HG03442 (cell line): ENCODE results near the gene HPN.

Experiments
- ATAC-seq: cut with Tn5 transposase; IDR thresholded peaks from one replicate; pipeline ENCODE4 v1.9.1; 2021; ENCODE audit warnings: mild to moderate bottlenecking, moderate library complexity; ENCODE audit not compliant: unreplicated experiment

Gene HPN

DNA sequence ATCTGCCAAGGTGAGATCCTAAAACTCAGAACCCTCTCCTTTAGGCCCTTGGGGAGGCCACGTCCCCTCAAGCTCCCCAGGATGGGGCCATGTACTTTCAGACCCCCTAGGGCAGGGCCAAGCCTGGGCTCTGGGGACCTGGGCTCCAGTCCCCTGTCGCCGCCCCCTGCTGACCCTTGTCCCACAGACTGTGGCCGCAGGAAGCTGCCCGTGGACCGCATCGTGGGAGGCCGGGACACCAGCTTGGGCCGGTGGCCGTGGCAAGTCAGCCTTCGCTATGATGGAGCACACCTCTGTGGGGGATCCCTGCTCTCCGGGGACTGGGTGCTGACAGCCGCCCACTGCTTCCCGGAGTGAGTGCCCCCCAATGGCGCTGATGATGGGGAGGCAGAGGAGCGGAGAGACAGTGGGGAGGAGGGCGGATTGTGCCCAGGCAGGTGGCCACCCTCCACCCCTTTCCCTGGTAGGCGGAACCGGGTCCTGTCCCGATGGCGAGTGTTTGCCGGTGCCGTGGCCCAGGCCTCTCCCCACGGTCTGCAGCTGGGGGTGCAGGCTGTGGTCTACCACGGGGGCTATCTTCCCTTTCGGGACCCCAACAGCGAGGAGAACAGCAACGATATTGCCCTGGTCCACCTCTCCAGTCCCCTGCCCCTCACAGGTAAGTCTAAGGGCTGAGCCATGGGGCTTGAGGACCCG is 18.8 kb downstream of the HPN start:
- no peak for ATAC-seq

GRCh38 chr19:35061583-35062373 is 20.3 kb downstream of the HPN start:
- no peak for ATAC-seq

DNA sequence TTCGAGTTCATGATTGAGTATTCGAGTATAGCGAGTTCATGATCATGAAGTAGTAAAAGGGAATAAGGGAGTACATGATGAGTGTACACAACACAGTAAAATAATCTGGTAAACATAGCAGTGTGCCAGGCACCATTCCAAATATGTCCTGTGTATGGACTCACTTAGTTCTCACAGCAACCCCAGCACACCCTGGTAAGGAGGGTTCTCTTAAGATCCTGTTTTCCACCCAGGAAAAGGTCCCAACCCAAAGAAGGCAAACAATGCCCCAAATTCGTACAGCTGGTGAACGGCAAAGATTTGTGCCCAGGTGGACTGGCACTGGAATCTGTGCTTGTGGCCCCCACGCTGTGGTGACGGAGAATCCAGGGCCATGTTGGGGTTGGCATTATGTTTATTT is 21.4 kb downstream of the HPN start:
- ATAC-seq = no peak

- ATAC-seq = no peak
Observed at GRCh38 chr19:35063940-35064818, 22.7 kb downstream of the HPN start.

- no peak for ATAC-seq
Observed at GRCh38 chr19:35065574-35065973, 24.1 kb downstream of the HPN start.

GRCh38 chr19:35066121-35066520 is 24.6 kb downstream of the HPN start:
- no peak for ATAC-seq

DNA sequence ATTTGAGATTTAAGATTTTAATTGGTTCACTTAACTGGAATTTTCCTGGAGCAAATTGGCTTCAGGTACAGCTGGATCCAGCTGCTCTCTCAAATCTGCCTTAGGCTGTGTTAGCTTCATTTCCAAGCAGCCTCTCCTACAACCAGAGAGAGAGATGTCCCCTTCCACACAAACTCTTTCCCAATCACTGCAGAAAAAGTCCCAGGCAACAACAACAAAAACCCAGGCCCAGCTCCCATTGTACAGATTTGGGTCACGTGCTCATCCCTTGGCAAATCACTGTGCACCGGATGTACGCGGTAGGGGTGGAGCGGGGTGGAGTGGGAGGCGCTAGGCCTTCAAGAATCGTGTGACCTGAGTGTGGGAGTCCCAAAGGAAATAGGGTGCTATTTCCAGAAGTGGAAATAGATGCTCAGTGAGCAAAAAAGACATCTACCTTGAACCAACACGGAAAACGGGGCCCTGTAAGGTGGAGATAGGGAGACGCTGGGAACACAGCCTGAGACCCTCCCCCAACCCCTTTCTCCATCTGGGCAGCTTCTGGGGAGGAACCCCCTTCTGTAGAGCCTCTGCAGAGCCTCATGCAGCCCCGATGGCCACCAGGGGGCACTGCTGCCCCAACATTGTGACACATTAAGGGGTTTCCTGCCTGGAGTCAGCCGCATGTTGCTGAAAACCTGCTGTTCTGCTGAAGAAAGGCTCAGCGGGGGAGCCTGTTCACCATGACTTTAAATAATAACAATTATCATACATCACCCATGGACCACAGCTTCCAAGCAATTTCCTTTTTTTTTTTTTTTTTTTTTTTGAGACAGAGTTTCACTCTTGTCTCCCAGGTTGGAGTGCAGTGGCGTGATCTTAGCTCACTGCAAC is 25.4 kb downstream of the HPN start:
- ATAC-seq = no peak

GRCh38 chr19:35068941-35069634 is 27.6 kb downstream of the HPN start:
- ATAC-seq = no peak

DNA sequence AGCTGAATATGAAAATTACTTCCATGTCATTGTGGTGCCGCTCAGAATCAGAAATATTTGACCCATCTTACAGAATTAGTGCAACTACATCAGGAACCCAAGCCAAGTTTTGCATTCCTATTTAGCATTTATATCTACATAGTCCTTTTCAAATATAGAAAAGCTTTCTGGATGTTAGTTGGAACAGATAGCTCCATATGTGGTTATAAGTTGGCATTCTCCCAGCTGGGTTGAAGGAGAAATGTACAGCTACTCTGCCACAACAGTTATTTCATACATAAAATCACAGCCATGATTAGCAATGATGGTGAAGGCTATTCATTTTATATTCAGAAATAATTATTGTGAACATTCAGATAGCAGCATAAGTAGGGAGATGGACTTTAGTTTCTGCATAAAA is 28.2 kb downstream of the HPN start:
- no peak for ATAC-seq

DNA sequence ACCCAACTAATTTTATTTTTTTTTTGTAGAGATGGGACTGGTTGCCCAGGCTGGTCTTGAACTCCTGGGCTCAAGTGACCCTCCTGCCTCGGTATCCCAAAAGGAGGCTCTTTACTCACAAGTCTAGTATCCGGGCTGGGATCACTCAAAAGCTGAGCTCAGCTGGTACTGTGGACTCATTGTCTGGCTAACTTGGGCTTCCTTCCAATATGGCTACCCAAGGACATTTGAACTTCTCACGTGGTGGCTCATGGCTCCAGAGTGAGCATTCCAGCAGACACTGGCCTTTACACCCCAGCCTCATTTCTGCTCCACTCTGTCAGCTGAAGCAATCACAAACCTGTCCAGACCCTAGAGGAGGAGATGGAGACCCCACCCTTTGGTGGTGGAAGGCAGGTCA is 28.9 kb downstream of the HPN start:
- ATAC-seq = no peak

DNA sequence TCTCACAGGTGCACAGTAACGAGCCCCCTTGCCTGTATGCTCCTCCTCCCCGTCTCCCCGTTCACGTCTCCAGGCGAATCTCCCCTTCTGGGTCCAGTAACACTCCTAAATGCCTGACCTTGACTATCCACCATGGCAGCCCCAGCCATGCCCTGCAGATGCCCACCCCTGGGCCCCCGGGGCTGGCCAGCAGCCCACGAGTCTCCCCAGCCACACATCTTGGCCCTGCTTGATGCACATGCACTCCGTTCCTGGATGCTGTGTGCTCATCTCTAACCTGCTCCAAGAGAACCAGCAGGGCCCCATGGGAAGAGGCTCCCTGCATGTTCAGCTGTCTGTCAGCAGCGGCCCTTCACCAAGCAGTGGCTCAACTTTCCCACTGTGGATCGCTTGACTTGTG is 32.0 kb downstream of the HPN start:
- ATAC-seq = no peak

DNA sequence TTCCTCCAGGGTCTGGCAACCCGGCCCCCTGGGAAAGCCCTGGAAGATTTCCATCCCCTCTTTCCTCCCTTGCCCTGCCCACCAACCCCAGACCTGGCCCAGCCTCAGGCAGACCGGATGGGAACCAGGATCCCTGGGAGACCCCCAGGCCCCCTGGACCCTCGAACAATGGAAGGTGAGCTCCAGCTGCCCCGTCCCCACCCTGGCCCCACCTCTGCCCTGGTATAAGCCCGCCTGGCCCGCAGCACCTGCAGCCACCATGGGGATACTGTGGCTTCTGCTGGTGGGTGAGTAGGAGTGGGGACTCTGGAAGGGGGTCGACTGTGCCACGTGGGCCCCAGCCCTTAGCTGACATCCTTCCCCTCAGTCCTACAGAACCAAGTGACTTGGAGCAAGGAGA is 32.4 kb downstream of the HPN start:
- ATAC-seq = no peak

DNA sequence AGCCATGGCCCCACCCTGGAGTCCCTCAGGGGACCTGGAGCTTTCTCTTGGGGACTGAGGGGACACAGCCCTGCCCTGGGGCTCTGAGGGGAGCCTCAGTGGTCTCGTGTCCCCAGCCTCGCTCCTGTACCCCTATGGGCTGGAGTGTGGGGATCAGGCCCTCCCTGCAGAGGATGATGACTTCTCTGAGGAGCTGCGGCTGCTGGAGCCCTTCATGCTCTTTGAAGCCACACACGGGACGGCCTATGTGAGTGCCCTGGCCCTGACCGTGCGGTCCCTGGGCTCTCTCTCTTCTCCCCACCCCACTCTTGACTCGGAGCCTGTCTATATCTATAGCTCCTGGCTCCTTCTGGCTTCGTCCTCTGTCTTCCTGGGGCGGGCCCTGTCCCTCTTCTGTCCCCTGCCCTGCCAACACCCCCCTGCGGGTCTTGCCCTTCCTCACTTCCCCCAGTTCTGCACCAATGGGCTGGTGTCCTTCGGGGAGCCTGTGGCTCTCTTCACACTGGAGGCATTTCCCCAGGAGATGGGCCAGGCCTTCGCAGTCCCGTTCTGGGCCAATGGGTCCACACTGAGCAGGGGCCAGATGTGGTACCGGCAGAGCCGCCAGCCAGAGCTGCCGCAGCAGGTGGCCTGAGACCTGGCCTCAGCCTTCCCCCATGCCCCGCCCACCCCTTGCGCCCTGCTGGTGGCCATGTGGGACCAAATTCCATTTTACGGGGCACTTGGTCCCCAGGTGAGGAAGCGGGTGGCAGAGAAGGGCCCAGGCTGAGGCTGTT is 33.1 kb downstream of the HPN start:
- no peak for ATAC-seq

DNA sequence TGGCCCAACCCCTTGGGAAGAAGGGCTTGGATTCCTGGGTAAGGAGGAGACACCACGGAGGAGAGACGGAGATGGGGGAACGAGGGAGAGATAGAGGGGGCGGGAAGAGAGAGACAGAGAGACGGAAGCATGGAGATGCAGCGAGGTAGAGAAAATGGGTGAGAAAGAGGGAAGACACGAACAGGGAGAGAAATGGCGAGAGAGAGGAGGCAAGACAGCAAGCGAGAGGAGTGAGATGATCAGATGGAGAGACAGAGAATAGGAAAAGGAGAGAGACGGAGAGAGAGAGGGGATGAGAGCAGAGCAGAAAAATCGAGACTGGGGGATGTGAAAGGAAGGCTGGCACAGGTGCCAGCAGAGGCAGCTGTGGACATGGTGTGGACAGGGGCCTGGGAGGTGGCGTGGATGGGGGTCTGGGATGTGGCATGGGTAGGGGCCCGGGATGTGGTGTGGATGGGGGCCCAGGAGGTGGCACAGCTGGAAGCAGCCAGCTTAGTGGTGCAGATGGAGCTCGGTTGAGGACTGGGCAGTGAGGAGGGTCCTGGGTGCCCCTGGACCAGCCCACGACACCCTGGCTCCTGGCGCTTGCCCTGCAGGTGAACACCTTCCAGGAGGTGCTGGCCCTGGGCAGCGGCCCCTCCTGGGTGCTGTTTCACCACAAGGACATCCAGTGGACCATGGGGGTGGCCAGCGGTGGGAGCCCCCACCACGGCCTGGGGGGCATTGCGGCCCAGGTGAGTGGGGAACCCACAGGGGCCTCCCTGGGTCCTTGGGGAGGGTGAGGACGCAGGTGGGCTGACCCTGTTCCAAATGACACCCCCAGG is 33.9 kb downstream of the HPN start:
- ATAC-seq = no peak

GRCh38 chr19:35076026-35076370 is 34.5 kb downstream of the HPN start:
- no peak for ATAC-seq

- no peak for ATAC-seq
Observed at GRCh38 chr19:35076657-35077056, 35.1 kb downstream of the HPN start.

GRCh38 chr19:35077411-35078223 is 36.1 kb downstream of the HPN start:
- no peak for ATAC-seq

GRCh38 chr19:35079826-35080225 is 38.3 kb downstream of the HPN start:
- no peak for ATAC-seq
